MM.1S (cell line): Measurements from ENCODE around the gene MYPN.
"Not testable (repeated sequence)": the region's sequence is repeated elsewhere in the genome, so short reads cannot be mapped to it uniquely, and the experiment has no call there.

Experiments
- DNase-seq: peaks from one replicate; pipeline ENCODE4 v3.0.0-alpha.2; 2015
- H2AFZ ChIP-seq: fragments of 300-600 bp; sonication (generic); 2 replicates; pipeline ENCODE4 v1.6.0; 2016; ENCODE audit warnings: antibody characterized with exemption, low read length
- H3F3A ChIP-seq: fragments of 300-600 bp; sonication (generic); 2 replicates; pipeline ENCODE4 v1.6.1; 2016; ENCODE audit warnings: mild to moderate bottlenecking, antibody characterized with exemption, low read length, moderate library complexity, mixed read lengths; ENCODE audit not compliant: insufficient read depth
- H3K27ac ChIP-seq: fragments of 300-600 bp; sonication (generic); 2 replicates; pipeline ENCODE4 v1.5.1; 2016; ENCODE audit warnings: mild to moderate bottlenecking, low read length
- H3K27me3 ChIP-seq: fragments of 300-600 bp; sonication (generic); replicated peaks from 2 replicates; pipeline ENCODE4 v1.6.0; 2016; ENCODE audit warnings: low read length; ENCODE audit not compliant: insufficient read depth
- H3K36me3 ChIP-seq: fragments of 300-600 bp; sonication (generic); replicated peaks from 2 replicates; pipeline ENCODE4 v1.6.1; 2016; ENCODE audit warnings: mild to moderate bottlenecking, low read length, mixed read lengths; ENCODE audit not compliant: insufficient read depth
- H3K4me1 ChIP-seq: fragments of 300-600 bp; sonication (generic); 2 replicates; pipeline ENCODE4 v1.6.1; 2016; ENCODE audit warnings: low read length, mixed read lengths
- H3K4me2 ChIP-seq: fragments of 300-600 bp; sonication (generic); 2 replicates; pipeline ENCODE4 v1.6.0; 2016; ENCODE audit warnings: low read depth, low read length
- H3K4me3 ChIP-seq: fragments of 300-600 bp; sonication (generic); 2 replicates; pipeline ENCODE4 v1.5.1; 2016; ENCODE audit warnings: low read length, mixed read lengths
- H3K79me2 ChIP-seq: fragments of 300-600 bp; sonication (generic); 2 replicates; pipeline ENCODE4 v1.6.1; 2016; ENCODE audit warnings: mixed run types, low read length, mixed read lengths
- H3K9ac ChIP-seq: fragments of 300-600 bp; sonication (generic); 2 replicates; pipeline ENCODE4 v1.6.1; 2016; ENCODE audit warnings: low read length, mixed read lengths
- H3K9me2 ChIP-seq: fragments of 300-600 bp; sonication (generic); replicated peaks from 2 replicates; pipeline ENCODE4 v1.6.1; 2016; ENCODE audit warnings: mild to moderate bottlenecking, low read length, mixed read lengths; ENCODE audit not compliant: insufficient read depth
- H3K9me3 ChIP-seq: fragments of 300-600 bp; sonication (generic); replicated peaks from 2 replicates; pipeline ENCODE4 v1.6.1; 2016; ENCODE audit warnings: mild to moderate bottlenecking, low read length, mixed read lengths; ENCODE audit not compliant: insufficient read depth
- H4K20me1 ChIP-seq: fragments of 300-600 bp; sonication (generic); 2 replicates; pipeline ENCODE4 v1.6.1; 2016; ENCODE audit warnings: mild to moderate bottlenecking, low read length, moderate library complexity, mixed read lengths; ENCODE audit not compliant: insufficient read depth
- EZH2 ChIP-seq: fragments of 300-600 bp; sonication (generic); optimal IDR thresholded peaks from 2 replicates; pipeline ENCODE3; 2017; ENCODE audit warnings: low read depth, mild to moderate bottlenecking, antibody characterized with exemption, low read length, mixed read lengths
- EZH2phosphoT487 ChIP-seq: fragments of 300-600 bp; sonication (generic); IDR thresholded peaks from 2 replicates; pipeline ENCODE4 v1.6.1; 2018; ENCODE audit warnings: antibody characterized with exemption, low read length
- TF ChIP-seq, protein P1 (sequence below): fragments of 300-600 bp; sonication (generic); IDR thresholded peaks from 2 replicates; pipeline ENCODE4 v1.5.1; 2016; ENCODE audit warnings: antibody characterized with exemption, low read length, mixed read lengths

MYPN gene

DNA sequence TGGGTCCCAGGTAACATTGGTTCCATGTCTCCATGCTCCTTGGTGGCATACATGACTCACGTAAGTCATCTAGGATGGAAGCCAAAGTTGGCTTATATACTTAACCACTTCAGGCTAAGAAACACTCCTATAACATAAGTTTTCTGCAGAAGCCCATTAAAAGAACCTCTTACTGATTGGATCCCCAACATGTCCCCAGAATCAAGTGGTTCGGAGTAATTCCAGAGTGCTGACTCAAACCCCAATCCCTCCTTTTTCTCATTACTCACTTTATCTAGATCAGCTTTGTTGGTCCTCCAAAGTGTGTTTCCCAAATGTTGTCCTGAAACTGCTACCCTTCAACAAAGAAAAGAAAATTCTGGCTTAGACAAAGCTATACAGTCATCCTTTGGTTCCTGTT lies 132.8 kb downstream of the MYPN start:
- Histone ChIP-seq H3K4me3 (no peak overlapping the region), H3K9ac (no peak overlapping the region), H3K4me2 (no peak overlapping the region), H3K27me3 (no peaks in the 10 kb centered on the region), H3F3A (peaks cover 10% of the 10 kb centered on the region), H3K79me2 (no peaks in the 10 kb centered on the region), H3K27ac (no peak overlapping the region), H2AFZ (no peak overlapping the region), H3K9me2 (no peaks in the 10 kb centered on the region), H3K9me3 (no peaks in the 10 kb centered on the region), H3K4me1 (peaks cover 15% of the 10 kb centered on the region), H4K20me1 (no peaks in the 10 kb centered on the region), H3K36me3 (no peaks in the 10 kb centered on the region)
- DNase-seq = no peak
- TF ChIP-seq EZH2 (no peak), EZH2phosphoT487 (no peak)
- TF ChIP-seq, protein P1, sequence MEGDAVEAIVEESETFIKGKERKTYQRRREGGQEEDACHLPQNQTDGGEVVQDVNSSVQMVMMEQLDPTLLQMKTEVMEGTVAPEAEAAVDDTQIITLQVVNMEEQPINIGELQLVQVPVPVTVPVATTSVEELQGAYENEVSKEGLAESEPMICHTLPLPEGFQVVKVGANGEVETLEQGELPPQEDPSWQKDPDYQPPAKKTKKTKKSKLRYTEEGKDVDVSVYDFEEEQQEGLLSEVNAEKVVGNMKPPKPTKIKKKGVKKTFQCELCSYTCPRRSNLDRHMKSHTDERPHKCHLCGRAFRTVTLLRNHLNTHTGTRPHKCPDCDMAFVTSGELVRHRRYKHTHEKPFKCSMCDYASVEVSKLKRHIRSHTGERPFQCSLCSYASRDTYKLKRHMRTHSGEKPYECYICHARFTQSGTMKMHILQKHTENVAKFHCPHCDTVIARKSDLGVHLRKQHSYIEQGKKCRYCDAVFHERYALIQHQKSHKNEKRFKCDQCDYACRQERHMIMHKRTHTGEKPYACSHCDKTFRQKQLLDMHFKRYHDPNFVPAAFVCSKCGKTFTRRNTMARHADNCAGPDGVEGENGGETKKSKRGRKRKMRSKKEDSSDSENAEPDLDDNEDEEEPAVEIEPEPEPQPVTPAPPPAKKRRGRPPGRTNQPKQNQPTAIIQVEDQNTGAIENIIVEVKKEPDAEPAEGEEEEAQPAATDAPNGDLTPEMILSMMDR = no peak

DNA sequence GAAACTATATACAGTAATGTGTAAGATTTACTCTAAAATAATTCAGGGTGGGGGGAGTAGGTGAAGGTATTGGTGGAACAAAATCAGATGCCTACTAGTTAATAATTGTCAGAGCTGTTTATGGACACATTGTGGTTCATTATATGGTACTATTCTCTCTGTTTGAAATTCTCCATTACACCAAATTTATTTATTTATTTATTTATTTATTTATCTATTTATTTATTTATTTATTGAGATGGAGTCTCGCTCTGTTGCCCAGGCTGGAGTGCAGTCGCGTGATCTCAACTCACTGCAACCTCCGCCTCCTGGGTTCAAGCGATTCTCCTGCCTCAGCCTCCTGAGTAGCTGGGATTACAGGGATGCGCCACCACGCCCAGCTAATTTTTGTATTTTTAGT lies 137.1 kb downstream of the MYPN start:
- H3K27ac ChIP-seq, DNase-seq: not testable (repeated sequence)

DNA sequence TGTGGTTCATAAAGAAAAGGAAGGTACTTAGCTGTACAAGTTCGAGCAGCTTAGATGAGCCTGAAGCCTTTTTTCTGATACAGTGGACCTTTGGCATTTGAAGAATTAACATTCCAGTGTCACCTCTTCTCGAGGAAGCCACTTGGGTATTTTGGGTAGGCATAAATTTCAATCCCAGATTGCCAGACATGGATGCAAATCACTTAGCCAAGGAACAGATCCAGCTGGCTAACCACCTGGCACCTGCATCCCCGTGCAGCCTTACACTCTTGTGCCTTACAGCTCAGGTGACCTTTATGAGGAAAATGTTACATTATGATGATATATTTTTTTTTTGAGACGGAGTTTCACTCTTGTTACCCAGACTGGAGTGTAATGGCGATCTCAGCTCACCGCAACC lies 138.6 kb downstream of the MYPN start:
- H3K36me3 ChIP-seq = no peaks in the 10 kb centered on the region
- TF ChIP-seq, protein P1 = no peak
- H3K27ac ChIP-seq = no peak overlapping the region
- H3F3A ChIP-seq = 0 out of 2 replicates have a peak, but pooled peaks cover 3% of the 10 kb centered on the region
- H2AFZ ChIP-seq = no peak overlapping the region
- H3K4me2 ChIP-seq = no peak overlapping the region
- no peak for DNase-seq
- H3K79me2 ChIP-seq = no peaks in the 10 kb centered on the region
- H3K9me3 ChIP-seq = no peaks in the 10 kb centered on the region
- H3K9me2 ChIP-seq = no peaks in the 10 kb centered on the region
- no peaks in the 10 kb centered on the region for H4K20me1 ChIP-seq
- no peaks in the 10 kb centered on the region for H3K27me3 ChIP-seq
- no peak overlapping the region for H3K4me3 ChIP-seq
- H3K4me1 ChIP-seq = peaks cover 17% of the 10 kb centered on the region
- H3K9ac ChIP-seq = no peak overlapping the region

More for the DNA sequence above, 137.1 kb downstream of the MYPN start:
- not testable (repeated sequence) for H3K9me3 ChIP-seq, H3F3A ChIP-seq, H3K79me2 ChIP-seq, H3K4me2 ChIP-seq, H3K9ac ChIP-seq, H3K27me3 ChIP-seq, H3K36me3 ChIP-seq, H3K4me1 ChIP-seq, H3K9me2 ChIP-seq, H3K4me3 ChIP-seq, H4K20me1 ChIP-seq, H2AFZ ChIP-seq

DNA sequence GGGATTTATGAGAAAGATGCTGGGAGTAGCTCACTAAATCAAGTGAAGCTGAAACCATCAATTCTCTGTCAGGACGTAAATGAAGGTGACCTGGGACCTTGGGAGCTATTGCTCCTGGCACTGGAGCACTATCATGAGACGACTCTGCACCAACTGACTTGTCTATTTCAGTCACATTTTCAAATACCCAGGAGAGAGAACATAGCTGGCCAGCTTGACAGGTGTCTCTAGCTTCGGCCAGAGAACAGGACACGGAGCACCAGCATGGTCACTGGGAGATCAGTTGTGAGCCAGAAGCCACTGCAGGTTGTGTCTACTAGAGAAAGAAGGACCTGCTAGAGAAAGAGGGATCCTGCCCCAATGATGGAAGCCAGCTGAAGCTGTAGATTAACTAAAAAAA lies 140.0 kb downstream of the MYPN start:
- H3K4me3 ChIP-seq = no peak overlapping the region
- H3K27ac ChIP-seq = no peak overlapping the region
- H3F3A ChIP-seq = peaks cover 14% of the 10 kb centered on the region
- TF ChIP-seq, protein P1 = no peak
- TF ChIP-seq EZH2phosphoT487 = no peak
- no peak for TF ChIP-seq EZH2
- H3K9me2 ChIP-seq = no peaks in the 10 kb centered on the region
- no peak overlapping the region for H3K9ac ChIP-seq
- no peaks in the 10 kb centered on the region for H3K79me2 ChIP-seq
- no peaks in the 10 kb centered on the region for H4K20me1 ChIP-seq
- H3K27me3 ChIP-seq = no peaks in the 10 kb centered on the region
- H3K4me1 ChIP-seq = peaks cover 28% of the 10 kb centered on the region
- no peak overlapping the region for H3K4me2 ChIP-seq
- DNase-seq = no peak
- no peaks in the 10 kb centered on the region for H3K9me3 ChIP-seq
- no peaks in the 10 kb centered on the region for H3K36me3 ChIP-seq
- H2AFZ ChIP-seq = no peak overlapping the region
